Prostate gland (tissue), 2 donors: ENCODE results near the gene RND3.

Experiments used
- POLR2A ChIP-seq: fragments of 450-650 bp; IDR thresholded peaks from one replicate; pipeline ENCODE4 v1.6.1; 2016; ENCODE audit warnings: antibody characterized with exemption, mild to moderate bottlenecking
- POLR2AphosphoS5 ChIP-seq: sonication (generic); formaldehyde crosslinking; IDR thresholded peaks from one replicate; pipeline ENCODE4 v1.6.1; 2017; ENCODE audit warnings: antibody characterized with exemption
- TF ChIP-seq, protein P1 (sequence below), 4 experiments: fragments of 200-600 bp in 2 of 4; fragments of 450-650 bp in 2 of 4; sonication (generic) in 2 of 4; IDR thresholded peaks; 1 replicate in 3 of 4; 2 replicates in 1 of 4; pipeline ENCODE4 v1.5.1; 2016 to 2019; ENCODE audit warnings: antibody characterized with exemption in 4 of 4, mild to moderate bottlenecking in 2 of 4, moderate library complexity in 2 of 4

DNA sequence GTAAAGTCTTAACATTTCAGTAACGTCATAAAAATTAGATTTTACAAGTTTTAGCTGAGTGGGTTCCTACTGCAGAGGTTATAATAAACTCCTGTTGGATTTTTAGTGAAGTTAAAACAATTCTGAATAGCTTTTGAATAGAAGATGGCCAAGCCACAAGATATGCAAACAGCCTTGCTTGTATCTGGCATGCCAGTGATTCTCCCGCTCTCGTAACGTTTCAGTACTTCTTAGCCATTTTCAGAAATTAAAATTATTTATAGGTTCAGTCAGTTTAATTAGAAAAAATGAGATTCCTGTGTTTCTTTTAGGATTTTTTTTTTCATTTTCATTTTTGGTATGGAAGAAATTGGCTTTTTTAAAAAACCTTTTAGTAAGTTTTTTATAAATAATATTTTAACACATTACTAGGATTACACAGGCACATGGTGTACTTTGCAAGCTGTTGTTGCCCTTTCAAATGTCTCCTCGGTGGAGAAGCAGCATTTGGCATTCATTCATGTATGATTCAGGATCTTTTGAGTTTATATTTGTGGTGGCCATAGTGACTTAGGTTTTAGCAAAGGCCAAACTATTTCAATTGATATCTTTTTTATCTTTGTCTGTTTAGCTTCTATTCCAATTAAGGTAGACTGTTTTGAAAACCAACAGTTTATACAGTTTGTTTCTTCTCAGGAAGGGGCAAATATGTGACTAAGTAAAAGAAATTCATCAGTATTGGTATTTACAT lies 30.6 kb upstream of the RND3 start:
- TF ChIP-seq, protein P1, sequence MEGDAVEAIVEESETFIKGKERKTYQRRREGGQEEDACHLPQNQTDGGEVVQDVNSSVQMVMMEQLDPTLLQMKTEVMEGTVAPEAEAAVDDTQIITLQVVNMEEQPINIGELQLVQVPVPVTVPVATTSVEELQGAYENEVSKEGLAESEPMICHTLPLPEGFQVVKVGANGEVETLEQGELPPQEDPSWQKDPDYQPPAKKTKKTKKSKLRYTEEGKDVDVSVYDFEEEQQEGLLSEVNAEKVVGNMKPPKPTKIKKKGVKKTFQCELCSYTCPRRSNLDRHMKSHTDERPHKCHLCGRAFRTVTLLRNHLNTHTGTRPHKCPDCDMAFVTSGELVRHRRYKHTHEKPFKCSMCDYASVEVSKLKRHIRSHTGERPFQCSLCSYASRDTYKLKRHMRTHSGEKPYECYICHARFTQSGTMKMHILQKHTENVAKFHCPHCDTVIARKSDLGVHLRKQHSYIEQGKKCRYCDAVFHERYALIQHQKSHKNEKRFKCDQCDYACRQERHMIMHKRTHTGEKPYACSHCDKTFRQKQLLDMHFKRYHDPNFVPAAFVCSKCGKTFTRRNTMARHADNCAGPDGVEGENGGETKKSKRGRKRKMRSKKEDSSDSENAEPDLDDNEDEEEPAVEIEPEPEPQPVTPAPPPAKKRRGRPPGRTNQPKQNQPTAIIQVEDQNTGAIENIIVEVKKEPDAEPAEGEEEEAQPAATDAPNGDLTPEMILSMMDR (IDR thresholded peaks at IDR 0.05), result no peak
- TF ChIP-seq POLR2A (no peak), POLR2AphosphoS5 (peak; percentile 17)
